ENCODE results near the gene DUOX2.

Gene DUOX2

GRCh38 chr15:45155739-45156138 lies 41.8 kb upstream of the DUOX2 start:
- no peak for DNase-seq (ENCODE audit: extremely low read depth, low read depth)
- TF ChIP-seq CTCF (IDR thresholded peaks at IDR 0.05; ENCODE audit: low read depth, low read length, missing control alignments): no peak
- no peak overlapping the region for H3K4me3 ChIP-seq (replicated peaks; ENCODE audit: low read depth, low read length)

DNA sequence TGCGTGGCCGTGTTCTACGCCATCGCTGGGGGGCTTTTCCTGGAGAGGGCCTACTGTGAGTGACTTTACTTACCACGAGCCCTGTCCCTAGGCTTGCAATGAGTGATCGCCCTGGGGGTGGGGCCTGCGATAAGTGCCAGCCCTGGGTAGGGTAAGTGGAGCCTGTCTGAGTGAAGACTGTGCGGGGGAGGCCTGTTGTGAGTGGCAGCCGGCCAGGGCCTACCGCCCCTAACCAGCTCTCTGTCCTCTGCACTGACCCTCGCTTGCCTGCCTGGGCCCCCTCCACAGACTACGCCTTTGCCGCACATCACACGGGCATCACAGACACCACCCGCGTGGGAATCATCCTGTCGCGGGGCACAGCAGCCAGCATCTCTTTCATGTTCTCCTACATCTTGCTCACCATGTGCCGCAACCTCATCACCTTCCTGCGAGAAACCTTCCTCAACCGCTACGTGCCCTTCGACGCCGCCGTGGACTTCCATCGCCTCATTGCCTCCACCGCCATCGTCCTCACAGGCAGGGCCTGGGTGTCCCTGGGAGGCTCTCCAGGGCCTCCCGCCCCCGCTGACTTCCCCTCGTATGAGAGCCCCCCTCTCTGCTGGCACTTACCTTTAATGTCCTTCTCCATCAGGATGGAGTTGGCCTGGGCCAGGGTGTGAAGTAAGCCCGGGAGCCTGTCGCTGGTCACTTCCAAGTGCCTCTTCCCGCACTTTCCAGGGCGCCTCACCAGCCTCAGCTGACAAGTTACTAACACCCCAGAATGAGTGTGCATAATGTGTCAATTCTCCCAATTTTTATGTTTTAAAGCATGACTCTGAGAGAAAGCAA lies 38.2 kb upstream of the DUOX2 start:
- no peak for TF ChIP-seq CTCF (IDR thresholded peaks at IDR 0.05; ENCODE audit: low read depth, low read length, missing control alignments)
- no peak overlapping the region for H3K4me3 ChIP-seq (replicated peaks; ENCODE audit: low read depth, low read length)

DNA sequence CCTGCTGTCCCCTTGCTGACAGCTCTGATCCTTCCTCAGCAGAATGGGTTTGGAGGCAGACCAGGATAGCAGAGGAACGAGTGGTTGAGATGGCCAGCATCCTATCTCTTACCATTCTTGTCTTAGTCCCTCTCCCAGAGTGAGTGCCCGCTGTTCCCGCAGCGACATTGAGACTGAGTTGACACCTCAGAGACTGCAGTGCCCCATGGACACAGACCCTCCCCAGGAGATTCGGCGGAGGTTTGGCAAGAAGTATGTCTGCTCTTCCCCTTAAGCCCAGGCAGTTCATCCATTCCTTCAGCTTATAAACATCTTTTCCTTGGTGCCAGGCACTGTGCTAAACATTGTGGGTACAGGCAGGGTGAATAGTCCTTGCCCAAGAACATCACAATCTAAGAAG lies 37.0 kb upstream of the DUOX2 start:
- TF ChIP-seq CTCF (IDR thresholded peaks at IDR 0.05; ENCODE audit: low read depth, low read length, missing control alignments): no peak
- no peak for DNase-seq (ENCODE audit: extremely low read depth, low read depth)
- H3K4me3 ChIP-seq (replicated peaks; ENCODE audit: low read depth, low read length): no peak overlapping the region

More for the DNA sequence above, 38.2 kb upstream of the DUOX2 start:
- DNase-seq (ENCODE audit: extremely low read depth, low read depth): no peak

GRCh38 chr15:45150481-45150880 lies 36.5 kb upstream of the DUOX2 start:
- DNase-seq (ENCODE audit: extremely low read depth, low read depth): no peak
- TF ChIP-seq CTCF (IDR thresholded peaks at IDR 0.05; ENCODE audit: low read depth, low read length, missing control alignments): no peak
- H3K4me3 ChIP-seq (replicated peaks; ENCODE audit: low read depth, low read length): no peak overlapping the region

GRCh38 chr15:45149060-45149459 lies 35.1 kb upstream of the DUOX2 start:
- H3K4me3 ChIP-seq (replicated peaks; ENCODE audit: low read depth, low read length): no peak overlapping the region
- DNase-seq (ENCODE audit: extremely low read depth, low read depth): no peak
- no peak for TF ChIP-seq CTCF (IDR thresholded peaks at IDR 0.05; ENCODE audit: low read depth, low read length, missing control alignments)

- TF ChIP-seq CTCF (IDR thresholded peaks at IDR 0.05; ENCODE audit: low read depth, low read length, missing control alignments): no peak
- DNase-seq (ENCODE audit: extremely low read depth, low read depth): no peak
- H3K4me3 ChIP-seq (replicated peaks; ENCODE audit: low read depth, low read length): no peak overlapping the region
Observed at GRCh38 chr15:45148076-45149059, 34.4 kb upstream of the DUOX2 start.

Data from HFF-Myc (cell line).